Measurements from ENCODE around the gene LINGO4.
A peak's percentile ranks its signal among the peaks of the same experiment; 100 is the strongest.

LINGO4 gene

DNA sequence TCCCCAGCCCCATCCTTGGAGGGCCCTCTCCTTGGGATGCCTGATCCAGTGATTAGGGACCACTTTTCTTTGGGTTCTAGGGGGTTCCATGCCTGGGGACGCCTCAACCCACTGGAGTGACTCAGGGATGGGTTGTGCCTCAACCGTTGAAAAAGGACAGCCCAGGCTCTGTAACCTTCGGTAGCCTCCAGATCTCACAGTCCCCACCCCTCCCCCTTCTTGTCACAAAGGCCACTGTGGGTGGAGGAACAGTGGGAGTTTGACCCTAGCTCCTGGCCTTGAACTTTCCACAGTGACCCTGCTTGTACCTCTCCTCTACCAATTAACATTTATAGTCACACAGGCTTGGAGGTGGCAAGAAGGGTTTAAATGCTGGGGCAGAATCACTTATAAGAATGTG, 29.0 kb upstream of the LINGO4 start:
- no peak for DNase-seq (ENCODE audit: low read depth)

DNA sequence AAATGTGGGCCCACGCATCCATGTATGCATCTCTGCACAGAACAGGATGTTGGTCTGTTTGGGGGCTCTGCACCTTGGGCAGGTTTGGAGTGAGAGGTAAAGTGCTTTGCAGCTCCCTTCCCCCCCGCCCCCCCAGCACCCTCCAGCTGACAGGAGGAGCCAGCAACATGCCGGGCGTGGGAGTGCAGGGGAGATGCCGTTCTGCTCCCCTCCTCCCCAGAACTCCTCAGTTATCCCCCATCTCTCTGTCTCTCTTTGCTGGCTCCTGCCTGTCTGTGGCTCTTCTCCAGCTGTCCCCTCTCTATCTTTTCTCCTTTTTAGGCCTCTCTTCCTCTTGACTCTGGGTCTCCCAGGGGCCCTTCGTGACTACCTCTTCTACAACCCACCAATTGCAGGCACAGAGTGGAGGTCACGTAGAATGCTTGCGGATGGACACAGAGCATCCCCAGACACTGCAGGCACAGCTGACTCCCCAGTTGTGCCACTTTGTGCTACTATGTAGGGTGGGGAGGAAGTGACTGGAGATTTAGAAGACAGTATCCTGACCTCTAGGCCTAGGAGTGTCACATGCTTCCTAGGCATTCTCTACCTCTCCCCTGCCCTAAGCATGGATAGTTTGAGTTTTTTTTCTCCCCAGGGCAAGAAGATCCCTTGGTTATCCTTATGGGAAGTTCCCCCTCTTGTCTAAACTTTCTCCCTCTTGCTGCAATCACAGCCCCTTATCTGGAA, 28.1 kb upstream of the LINGO4 start:
- DNase-seq (ENCODE audit: low read depth) = no peak

DNA sequence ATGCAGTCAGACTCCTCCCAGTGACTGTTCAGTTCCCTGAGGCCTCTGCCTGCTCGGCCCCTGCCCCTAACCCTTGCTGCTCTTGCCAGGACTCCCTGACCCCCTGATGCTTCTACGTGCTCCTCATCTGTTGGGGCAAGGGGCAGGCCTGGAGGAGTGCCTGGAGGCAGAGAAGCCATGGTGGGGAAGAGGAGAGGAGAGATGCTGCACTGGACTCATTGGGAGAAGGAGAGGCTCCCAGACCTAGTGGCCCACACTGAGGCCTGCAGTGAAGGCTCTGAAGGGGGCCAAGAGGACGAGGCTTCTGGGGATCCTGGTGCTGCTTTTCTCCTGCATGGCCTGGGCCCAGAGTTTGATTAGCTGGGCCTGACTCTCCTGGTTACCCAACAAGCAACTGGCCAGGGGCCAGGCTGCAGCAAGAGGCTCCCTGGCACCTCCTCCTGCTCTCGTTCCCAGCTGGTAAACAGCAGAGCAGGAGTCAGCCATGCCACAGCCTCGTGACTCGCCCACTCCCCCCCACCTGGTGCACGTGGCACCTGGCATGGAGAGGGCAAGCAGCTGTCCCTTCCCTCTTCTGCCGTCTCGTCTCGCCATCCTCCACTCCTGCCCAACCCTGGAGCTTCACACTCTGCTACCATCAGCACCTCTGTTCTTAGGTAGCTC, 27.2 kb upstream of the LINGO4 start:
- DNase-seq (ENCODE audit: low read depth) = peak; percentile 84

DNA sequence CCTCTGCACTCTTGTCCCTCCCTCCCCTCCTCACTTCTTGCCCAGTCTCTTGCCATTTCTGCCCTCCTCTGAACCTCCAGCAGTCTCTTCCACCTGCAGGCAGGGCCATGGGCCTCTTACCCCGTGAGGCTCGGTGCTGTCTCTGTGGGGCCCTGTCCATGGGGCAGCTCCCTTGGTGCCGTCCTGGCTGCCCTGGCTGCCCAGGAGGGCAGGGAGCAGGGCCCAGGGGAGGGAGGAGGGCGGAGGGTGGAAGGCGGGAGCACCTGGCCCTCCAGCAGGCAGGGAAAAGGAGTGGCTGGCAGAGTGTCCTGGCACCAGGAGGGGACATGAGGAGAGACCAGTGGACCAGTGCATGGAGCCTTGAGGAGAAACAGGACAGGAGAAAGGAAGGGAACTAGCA, 26.4 kb upstream of the LINGO4 start, which contains the start of gene RORC:
Gene RORC, minus strand, starts transcription at position 198 of the 400 bp plus-strand sequence. Its CDS starts 38 bp downstream, at position 160.
- no peak for DNase-seq (ENCODE audit: low read depth)

DNA sequence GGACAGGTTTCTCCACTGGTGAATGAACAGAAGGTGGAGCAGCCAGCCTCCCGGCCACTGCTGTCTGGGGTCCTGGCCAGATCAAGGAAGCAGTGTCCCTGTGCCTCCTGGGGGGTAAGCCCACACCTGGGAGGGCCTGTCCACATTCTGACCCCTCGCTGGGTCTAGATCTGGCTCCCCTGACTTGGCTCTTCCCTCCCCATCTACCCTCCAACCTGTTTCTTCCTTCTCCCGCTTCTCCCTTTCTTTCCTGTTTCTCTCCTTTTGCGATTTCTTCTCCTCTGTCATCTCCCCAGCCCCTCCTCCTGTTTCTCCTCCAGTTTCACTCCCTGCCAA, 26.0 kb upstream of the LINGO4 start:
- no peak for DNase-seq (ENCODE audit: low read depth)

DNA sequence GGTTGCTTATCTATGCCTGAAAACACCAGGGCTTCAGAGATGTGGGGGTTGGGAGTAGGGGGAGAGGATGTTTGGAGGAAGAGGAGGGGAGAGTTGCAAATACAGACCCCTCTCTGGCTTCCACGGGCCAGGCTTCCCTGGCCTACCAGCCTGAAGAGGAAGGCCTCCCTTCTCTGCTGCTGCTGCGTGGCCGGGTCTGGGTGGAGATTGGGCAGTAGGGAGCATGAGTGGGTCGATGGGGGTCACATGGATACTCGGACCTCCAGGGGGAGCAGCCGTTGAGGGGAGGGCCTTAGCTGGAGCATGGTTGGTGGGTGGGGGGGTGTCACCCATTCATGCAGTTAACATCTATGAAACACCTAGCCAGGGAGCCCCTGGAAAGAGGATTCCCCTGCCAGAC, 24.8 kb upstream of the LINGO4 start:
- no peak for DNase-seq (ENCODE audit: low read depth)

DNA sequence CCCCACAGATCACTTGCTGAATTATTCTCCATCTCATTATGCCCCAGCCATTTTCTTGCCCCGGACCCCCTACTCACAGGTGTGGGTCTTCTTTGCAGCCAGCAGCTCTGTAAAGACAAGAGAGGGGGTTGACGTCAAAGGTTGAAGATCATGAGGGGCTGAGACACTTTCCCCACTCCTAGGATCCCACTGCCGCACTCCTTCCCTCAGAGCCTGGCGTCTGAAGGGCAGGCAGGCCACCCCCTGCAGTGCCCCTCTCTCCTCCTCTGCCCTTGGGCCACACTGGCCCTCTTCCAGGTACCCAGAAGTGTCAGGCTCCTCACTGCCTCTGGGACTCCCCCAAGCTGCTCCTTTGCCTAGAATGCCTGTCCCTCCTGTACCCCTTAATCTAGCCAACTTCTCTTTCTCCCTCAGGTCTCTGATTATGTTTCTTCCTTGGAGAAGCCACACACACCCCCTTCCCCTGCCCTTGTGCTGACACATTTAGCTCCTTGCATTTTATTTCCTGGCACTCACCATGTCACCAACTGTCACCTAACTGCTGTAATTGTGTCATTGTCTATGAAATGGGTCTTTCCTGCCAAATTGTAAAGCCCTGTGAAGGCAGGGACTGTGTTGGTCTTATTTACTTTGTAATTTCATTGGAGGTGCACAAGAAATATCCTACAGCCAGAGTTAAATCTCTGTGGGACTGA, 24.3 kb upstream of the LINGO4 start:
- DNase-seq (ENCODE audit: low read depth) = no peak

DNA sequence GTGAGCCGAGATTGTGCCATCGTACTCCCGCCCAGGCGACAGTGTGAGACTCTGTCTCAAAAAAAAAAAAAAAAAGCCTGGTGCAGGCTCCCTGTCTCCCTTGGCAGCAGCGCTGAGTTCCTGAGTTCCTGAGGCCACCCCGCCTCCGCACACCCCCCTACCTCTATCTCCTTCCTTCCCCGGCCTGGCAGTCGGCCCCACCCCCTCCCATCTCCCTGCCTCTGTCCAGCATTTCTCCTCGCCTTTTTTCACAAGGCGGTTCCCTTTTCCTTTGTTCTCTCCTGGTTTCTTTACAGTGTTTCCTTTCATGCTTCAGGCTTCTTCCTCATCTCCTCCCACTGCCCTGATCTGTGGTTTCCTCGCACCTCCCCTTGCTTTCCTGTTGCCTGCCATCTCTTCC, 23.7 kb upstream of the LINGO4 start:
- DNase-seq (ENCODE audit: low read depth) = peak; percentile 47

DNA sequence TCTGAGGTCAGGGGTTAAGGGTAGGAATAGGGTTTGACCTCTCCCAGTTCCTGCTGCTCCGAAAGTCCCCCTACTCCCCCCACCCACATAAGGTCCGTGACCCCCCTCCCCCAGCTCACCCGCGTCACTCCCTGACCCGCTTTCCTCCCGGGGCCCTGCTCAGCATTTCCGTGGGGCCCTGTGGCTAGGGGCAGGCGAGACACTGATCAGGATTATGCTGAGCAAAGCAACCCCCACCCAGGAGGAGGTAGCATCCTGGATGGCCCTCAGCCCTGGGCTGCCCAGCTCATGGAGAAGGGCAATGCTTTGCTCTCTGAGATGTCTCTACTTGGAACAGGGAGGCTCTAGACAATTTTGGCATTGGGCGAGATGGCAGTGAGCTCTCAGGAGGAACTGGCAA, 22.6 kb upstream of the LINGO4 start:
- no peak for DNase-seq (ENCODE audit: low read depth)

DNA sequence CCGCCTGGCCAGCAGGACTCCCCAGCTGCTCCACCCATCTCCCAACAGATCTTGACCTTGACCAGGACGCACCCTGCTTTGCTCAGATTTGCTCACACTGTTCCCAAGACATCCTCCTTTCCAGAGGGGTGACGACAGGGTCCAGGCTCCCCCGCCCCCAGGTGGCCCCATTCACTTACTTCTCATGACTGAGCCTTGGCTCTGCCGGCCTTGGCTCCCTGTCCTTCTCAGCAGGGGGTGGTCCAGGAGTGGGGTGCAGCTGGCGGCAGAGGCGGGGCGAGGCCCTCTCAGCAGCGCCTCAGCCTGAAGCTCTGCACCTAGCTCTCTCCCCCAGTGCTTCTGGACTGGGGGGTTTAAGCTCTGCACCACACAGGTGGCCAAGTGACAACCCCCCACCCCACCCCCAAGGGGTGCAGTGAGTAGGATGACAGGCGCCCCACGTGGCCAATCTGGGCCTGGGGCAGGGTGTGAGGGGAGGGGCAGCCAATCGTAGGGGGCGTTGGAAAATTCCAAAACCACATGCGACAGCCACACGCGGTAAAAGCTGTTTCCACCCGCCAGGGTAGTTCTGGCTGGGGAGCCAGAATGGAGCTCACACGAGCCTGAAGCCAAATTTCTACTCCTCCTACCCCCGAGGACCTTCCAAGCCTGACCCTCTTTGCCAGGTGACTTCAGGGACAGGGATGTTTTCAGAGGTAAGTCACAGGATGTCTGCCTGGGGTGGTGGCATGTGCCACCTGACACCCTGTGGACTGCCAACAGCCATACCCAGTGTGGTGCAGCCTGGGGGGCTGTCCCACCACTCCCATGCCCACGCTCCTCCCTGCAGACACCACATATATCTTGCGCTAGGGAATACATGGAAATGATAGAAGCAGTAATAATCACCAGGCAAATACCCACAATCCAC, 20.8 kb upstream of the LINGO4 start:
- DNase-seq (ENCODE audit: low read depth) = no peak

DNA sequence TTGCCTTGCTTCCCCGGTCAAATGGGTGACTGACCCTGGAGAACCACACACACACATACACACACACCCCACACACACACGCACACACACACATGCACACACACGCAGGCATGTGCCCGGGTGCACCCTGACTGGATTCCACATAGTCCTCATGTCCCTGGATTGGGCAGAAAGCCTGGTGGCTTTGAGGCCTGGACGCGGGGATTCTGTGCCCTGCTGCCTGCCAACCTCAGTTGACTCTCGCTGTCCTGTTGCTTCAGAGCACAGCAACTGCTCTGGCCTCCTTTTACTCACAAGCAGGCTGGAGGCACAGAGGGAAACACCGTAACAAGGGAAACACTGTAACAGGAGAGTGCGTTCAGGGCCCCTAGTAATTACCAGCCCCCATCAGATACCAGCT, 20.0 kb upstream of the LINGO4 start:
- DNase-seq (ENCODE audit: low read depth) = no peak

DNA sequence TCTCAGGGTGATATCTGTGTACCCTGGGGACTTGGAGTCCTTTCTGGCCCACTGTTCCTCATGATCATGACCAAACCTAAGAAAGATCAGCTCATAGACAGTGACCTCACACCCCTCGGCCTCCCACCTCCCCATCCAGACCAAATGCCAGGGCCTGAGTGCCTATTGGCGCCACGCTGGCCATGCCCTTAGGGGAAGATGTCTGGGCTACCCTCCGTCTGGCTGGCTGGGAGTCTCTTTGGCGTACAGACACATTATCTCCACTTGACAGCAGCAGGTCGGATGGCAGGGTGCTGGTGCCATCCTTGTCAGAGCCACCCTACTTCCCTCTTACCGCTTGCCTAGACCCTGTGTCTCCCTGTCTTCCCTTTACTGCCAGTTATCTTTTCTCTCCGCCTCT, 18.0 kb upstream of the LINGO4 start:
- no peak for DNase-seq (ENCODE audit: low read depth)

DNA sequence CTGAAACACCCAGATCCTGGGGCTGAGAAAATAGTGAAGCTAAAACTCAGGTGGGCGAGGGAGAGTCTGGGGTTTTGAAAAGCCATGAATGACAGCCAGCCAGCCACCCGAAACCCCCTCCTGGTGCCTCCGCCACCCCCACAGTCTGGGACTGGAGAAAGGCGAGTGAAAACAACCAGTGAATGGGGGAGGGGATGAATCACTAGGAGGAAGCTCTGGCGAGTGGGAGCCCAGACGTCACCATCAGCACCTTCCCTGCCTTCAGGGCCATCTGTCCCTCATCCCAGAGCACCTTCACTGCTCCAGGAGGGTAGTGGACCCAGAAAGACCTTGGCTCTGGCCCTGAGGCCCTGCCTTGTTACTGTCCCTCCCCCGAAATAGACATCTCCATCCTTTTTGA, 17.2 kb upstream of the LINGO4 start:
- no peak for DNase-seq (ENCODE audit: low read depth)

DNA sequence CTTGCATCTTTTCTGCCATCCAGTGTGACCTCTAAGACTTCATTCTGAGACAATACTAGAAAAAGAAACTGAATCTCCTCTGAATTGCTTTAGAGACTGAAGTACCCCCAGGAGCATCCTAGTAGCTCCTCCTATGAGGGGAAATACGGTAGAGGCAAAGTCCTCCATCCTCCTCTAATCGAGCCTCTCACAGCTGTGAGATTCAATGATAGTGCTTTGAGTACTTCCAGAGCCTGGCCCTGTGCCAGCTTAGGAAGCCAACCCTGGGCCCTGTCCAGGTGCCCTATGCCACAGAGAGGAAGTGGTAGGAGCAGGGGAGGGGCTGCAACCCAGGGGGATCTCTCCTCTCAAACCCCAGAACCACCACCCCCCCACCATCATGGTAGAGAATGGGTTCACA, 15.7 kb upstream of the LINGO4 start:
- DNase-seq (ENCODE audit: low read depth) = no peak

DNA sequence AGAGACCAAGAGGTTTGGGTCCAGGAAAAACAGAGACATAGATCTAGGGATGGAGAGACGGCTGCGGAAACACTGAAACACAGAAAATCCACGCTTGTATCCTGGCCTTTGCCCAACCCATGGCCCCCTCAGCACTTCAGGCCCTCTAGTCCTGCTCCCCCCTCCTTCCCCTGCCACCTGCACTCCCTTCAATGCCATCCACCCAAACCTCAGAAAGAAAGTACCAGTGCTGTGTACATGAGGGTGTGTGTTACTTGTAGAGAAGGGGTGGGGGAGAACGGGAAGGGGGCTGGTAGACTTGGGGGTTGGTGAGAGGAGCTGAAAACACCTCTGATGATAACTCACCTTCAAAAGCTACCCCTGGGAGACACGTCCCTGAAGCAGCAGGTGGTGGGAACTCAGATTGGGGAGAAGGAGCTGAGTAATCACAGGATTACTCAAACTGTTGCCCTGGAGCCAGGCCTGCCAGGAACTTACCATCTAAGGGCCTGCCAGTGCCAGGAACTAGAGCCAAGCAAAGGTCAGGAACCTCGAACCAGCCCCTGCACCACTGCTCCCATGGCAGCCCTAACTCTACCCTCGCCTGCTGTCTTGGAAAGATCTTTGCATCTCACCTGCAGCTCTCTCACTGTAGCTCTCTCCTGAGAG, 14.9 kb upstream of the LINGO4 start:
- DNase-seq (ENCODE audit: low read depth) = peak; percentile 21

DNA sequence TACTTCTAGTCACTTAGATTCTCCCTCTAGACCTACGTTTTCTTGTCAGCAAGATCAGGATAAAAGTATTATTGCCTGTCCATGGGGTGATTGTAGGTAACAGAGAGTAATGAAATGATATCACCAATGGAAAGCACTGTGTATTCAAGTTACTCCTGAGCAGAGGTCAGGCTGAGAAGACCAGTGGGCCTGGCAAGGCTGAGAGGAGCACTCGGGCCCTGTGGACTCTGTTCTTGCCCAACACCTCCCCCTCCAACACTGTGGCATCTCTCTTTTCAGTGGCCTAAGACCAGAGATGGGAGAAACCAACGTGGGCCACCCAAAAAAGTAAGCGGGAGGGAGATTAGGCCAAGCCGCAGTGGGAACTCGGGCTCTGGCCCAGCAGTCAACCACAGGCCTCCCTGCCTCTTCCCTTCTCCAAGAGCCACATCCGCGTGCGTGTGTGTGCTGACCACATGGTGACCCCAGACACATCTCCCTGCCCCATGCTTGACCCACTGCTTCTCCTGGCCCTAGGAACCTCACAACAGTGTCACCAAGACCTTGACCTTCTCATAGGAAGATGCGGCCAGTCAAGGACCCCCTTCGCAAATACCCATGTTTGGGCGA, 14.1 kb upstream of the LINGO4 start:
- DNase-seq (ENCODE audit: low read depth) = no peak

DNA sequence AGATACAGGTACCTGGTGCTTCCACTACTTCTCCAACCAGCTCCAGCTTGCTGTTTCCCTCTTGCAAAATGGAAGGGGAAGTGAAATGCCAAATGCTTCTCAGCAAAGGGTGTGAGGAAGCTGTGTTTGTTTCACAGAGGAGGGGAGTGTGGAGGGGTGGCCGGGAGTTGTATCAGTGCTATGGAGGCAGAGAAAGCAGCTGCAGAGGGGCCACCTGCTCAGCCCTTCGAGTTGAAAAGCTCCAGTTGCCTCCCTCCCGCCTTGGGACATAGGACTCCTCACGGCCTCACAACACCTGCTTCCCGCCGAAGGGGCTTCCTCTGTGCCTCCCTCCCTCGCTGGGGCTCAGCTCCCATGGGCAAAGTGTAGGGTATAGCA, 12.1 kb upstream of the LINGO4 start:
- DNase-seq (ENCODE audit: low read depth) = no peak

DNA sequence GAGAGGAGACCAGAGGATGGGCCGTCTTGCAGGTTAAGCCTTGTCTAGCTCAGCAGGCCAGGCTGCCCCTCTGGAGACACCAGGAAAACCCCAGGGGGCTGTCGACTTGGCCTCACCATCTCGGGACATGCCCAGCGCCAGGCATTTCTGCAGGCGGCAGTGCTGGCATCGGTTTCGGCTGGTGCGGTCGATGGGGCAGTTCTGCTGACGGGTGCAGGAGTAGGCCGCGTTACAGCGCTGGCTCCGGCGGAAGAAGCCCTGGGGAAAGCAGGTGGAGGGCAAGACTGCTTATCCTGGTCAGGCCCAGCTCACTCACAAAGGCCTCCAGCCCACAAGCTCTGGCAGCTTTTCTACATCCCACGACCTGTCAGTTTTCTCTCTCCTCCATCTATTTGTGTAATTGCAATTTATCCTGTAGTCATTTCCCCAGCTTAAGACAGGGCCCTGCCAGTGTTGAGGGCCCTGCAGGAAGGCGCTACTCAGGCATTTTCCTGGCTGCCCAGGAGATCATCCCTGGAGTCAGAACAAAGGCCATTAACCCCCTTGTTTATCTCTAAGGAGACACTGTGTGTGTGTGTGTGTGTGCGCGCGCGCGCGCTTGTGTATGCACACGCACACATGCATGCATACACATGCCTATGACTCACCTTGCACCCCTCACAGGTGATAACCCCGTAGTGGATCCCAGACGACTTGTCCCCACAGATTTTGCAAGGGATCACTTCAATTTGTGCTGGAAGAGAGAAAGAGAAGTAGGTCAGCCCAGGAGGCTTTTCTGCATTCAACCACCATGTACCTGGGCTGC, 11.5 kb upstream of the LINGO4 start:
- DNase-seq (ENCODE audit: low read depth) = no peak

DNA sequence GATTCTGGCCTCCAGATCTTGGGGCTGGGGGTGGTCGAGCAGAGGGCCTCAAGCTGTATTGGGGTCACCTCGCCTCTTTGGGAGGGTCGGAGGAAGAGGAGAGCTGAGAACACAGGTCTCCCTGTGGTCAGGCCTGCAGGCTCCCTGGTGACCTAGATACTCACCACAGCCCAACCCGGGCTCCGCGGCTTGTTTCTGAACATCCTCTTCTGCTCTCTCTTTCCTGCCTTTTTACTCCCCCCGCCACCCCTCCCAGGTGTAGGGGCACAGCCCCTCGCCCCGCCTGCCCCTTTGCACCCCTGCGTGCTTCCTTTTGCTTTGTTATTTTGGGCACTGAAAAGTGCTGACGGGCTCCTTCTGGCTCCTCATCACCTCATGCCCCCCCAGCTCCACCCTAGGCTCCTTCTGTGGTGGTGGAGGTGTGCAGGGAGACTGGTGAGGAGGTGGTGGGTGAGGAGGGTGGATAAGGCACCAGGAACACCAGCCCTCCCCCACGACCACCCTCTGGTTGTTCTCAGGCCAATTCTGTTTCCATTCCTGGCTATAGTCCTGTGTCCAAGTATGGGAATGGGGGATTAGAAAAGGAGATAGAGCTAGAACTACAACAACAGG, 10.6 kb upstream of the LINGO4 start:
- DNase-seq (ENCODE audit: low read depth) = no peak

DNA sequence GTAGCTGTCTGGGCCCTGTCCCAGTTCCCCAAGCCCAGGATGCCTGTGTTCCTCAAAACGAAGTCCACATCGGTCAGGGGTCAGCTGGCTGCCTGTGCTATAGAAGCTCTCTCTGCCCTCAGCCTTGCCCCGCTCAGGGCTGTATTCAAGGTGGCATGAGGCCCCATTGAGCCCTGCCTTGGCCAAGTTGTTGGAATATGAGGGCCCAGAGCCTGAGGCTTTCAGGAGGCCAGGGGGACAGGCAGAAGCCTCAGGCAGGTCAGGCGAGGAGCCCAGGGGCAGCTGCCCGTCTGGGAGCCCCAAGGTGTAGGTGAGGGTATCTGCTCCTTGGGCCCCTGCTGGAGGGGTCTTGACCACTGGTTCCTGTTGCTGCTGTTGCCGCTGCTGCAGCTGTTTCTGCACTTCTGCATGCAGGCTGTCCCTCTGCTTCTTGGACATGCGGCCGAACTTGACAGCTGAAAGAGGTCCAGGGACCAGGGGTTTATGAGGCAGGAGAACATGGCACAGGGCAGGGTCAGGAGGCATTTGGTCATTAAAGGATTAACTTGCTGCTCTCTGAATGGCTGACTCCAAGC, 9.8 kb upstream of the LINGO4 start:
- DNase-seq (ENCODE audit: low read depth) = no peak
